Measurements from ENCODE around the gene RDH5. TPM values are rescaled to one million over a fixed set of nuclear protein-coding genes. Genes with fewer than 3 reads are reported as not detected.

Gene RDH5
- total RNA-seq, 2 experiments from 2014 or later: 2.1 to 2.6 TPM

- Mint-ChIP-seq H3K4me3 (no peak overlapping the region), H3K36me3 (ENCODE audit: low read depth) (no peaks in the 10 kb centered on the region), H3K4me1 (ENCODE audit: low read depth) (peaks cover 7% of the 10 kb centered on the region), H3K27ac (no peak overlapping the region), H3K9me3 (no peaks in the 10 kb centered on the region), H3K27me3 (ENCODE audit: low read depth) (peaks cover 7% of the 10 kb centered on the region)
- intact Hi-C loops (cut with micrococcal nuclease): no loop called here
- no peak for DNase-seq
- CTCF ChIA-PET: interaction anchor here (0.8 kb wide), 2 partner anchors 30 to 288 kb away, joined by 3 to 4 read pairs; partner anchors contain the start of gene RAB5B
Measured at GRCh38 chr12:55686366-55687010, 33.7 kb upstream of the RDH5 start.

DNA sequence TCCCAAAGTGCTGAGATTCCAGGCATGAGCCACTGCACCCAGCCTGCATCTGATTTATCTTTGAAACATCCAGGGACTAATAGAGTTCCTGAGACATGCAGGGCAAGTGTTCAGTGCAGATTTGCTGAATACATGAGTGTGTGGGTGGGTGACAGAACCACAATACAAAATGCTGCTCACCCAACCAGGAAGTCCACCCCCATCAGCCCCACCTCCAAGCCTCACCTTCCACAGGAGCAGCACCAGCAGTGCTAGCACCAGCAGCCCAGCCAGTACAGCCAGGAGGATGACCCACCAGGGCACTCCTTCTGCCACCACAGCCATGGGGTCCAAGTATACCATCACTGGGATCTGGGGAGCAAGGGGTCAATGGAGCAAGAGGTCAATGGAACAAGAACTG lies 32.4 kb upstream of the RDH5 start:
- H3K27ac Mint-ChIP-seq: no peak overlapping the region
- peaks cover 4% of the 10 kb centered on the region for H3K27me3 Mint-ChIP-seq (ENCODE audit: low read depth)
- H3K4me3 Mint-ChIP-seq: no peak overlapping the region
- intact Hi-C loops (cut with micrococcal nuclease): no loop called here
- H3K36me3 Mint-ChIP-seq (ENCODE audit: low read depth): no peaks in the 10 kb centered on the region
- peaks cover 7% of the 10 kb centered on the region for H3K4me1 Mint-ChIP-seq (ENCODE audit: low read depth)
- DNase-seq: peak; percentile 28
- H3K9me3 Mint-ChIP-seq: no peaks in the 10 kb centered on the region
- CTCF ChIA-PET: no interaction called here

DNA sequence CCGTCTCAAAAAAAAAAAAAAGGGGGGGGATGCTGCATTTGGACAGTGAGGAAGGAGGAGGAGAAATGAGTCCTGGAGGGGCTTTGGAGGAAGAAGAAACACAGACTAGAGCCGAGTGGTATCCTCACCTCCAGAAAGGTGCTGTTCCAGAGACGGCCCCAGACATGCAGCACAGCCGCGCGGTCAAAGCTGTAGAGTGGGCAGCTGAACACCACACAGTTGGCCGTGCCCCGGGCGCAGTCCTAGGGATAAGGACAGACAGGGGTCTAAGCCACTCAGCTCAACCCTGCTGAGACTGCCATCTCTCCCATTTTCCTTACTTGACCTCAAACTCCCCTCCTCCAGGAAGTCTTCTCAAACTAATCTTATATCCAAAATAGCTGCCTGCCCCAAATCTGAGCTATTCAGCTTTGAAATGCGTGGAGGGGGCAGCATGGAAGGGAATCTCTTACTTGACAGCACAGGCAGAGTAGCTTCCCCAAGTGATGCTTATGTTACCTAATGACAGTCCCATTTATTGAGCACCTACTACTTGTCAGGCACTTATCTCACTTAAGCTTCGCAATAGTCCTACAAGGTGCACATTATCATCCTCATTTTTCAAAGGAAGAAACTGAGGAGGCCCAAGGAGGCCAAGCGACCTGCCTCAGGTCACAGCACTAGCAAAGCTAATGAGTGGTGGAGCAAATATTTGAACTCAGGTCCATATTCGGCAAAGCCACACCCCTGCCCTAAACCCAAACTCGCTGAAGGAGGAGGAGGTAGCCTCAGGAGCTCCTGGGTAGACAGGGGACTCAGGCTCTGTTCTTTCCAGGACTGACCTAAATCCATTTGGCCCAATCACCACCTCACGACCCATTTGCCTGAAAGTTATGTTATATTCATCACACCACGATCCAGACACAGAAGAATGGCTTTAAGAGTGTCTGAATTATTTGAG lies 31.2 kb upstream of the RDH5 start:
- Mint-ChIP-seq H3K4me1 (ENCODE audit: low read depth) (peaks cover 7% of the 10 kb centered on the region), H3K27me3 (ENCODE audit: low read depth) (peaks cover 2% of the 10 kb centered on the region), H3K9me3 (no peaks in the 10 kb centered on the region), H3K27ac (no peak overlapping the region), H3K36me3 (ENCODE audit: low read depth) (no peaks in the 10 kb centered on the region), H3K4me3 (no peak overlapping the region)
- CTCF ChIA-PET: no interaction called here
- intact Hi-C loops (cut with micrococcal nuclease): no loop called here
- DNase-seq: no peak

DNA sequence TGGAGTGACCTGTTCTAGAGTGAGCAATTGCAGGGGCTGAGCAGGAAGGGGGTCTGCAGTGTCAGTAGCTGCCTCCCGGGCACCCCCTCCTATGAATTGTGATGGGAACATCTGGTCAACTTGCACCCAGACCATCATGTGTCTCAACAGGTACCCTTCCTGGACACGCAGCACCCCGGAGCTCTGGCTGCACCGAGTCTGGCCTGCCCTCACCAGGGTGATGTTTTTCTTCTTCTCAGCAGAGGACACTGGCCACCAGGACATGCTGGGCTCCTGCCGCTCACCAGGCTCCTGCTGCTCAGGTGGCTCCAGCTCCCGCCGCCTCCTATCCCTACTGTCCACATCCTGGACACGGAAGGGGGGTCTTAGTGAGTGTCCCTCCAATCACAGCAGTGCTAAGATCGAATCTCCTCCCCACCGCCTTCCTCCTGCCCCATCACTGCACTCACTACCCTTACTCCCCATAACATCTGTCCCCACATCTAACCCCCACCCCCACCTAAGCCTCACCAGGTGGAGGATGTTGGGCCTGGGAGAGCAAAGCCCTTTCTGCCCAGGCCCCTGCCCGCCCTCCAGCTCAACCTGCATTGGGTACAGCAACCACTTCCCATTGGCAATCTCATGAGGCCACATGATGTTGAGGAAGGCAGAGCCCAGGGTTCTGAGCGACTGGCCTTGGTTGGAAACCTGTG lies 27.4 kb upstream of the RDH5 start:
- CTCF ChIA-PET: no interaction called here
- Mint-ChIP-seq H3K27me3 (ENCODE audit: low read depth) (no peaks in the 10 kb centered on the region), H3K27ac (no peak overlapping the region), H3K4me1 (ENCODE audit: low read depth) (peaks cover 2% of the 10 kb centered on the region), H3K36me3 (ENCODE audit: low read depth) (no peaks in the 10 kb centered on the region), H3K9me3 (no peaks in the 10 kb centered on the region), H3K4me3 (no peak overlapping the region)
- DNase-seq: no peak
- intact Hi-C loops (cut with micrococcal nuclease): no loop called here

GRCh38 chr12:55693323-55694187 lies 26.6 kb upstream of the RDH5 start:
- CTCF ChIA-PET: no interaction called here
- Mint-ChIP-seq H3K4me3 (no peak overlapping the region), H3K36me3 (ENCODE audit: low read depth) (no peaks in the 10 kb centered on the region), H3K4me1 (ENCODE audit: low read depth) (no peaks in the 10 kb centered on the region), H3K27me3 (ENCODE audit: low read depth) (no peaks in the 10 kb centered on the region), H3K9me3 (no peaks in the 10 kb centered on the region), H3K27ac (no peak overlapping the region)
- DNase-seq: no peak
- intact Hi-C loops (cut with micrococcal nuclease): no loop called here

DNA sequence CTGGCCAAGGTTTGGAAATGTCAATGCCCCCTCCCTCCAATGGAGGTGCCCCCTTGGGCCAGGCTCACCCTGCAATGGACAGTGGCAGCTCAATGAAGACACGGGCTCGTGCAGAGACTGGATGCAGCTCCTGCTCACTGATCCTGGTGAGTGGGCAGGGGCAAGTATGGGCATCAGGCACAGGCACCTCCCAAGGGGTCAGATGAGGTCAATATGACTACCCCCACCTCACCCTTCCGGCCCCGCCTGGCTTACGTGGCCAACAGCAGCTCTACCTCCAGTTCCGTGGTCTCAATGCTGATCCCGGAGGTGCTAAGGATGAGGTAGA lies 26.0 kb upstream of the RDH5 start:
- no peaks in the 10 kb centered on the region for H3K27me3 Mint-ChIP-seq (ENCODE audit: low read depth)
- CTCF ChIA-PET: no interaction called here

DNA sequence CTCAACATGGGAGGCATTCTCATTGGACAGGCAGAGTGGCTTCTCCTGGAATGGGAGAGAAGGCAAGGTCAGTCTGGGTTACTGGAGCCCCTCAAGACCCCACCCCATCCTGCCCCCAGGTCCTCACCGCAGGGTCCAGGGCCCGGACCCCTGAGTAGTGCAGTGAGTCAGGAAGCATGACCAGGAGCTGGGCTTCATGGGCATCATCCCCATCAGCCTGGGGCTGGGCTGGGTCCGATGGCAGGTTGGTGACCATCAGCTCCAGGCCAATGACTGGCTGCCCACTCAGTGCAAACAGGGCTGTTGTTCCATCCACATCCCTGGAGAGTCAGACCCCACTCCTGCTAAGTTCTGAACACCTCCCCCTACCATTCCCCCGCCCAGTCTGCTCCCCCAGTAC lies 25.5 kb upstream of the RDH5 start:
- CTCF ChIA-PET: no interaction called here
- Mint-ChIP-seq H3K4me3 (no peak overlapping the region), H3K36me3 (ENCODE audit: low read depth) (no peaks in the 10 kb centered on the region), H3K9me3 (no peaks in the 10 kb centered on the region), H3K27ac (no peak overlapping the region), H3K27me3 (ENCODE audit: low read depth) (no peaks in the 10 kb centered on the region), H3K4me1 (ENCODE audit: low read depth) (no peaks in the 10 kb centered on the region)
- DNase-seq: no peak
- intact Hi-C loops (cut with micrococcal nuclease): no loop called here

More for the DNA sequence above, 26.0 kb upstream of the RDH5 start:
- Mint-ChIP-seq H3K27ac (no peak overlapping the region), H3K4me1 (ENCODE audit: low read depth) (no peaks in the 10 kb centered on the region), H3K4me3 (no peak overlapping the region), H3K36me3 (ENCODE audit: low read depth) (no peaks in the 10 kb centered on the region), H3K9me3 (no peaks in the 10 kb centered on the region)
- DNase-seq: no peak
- intact Hi-C loops (cut with micrococcal nuclease): no loop called here

DNA sequence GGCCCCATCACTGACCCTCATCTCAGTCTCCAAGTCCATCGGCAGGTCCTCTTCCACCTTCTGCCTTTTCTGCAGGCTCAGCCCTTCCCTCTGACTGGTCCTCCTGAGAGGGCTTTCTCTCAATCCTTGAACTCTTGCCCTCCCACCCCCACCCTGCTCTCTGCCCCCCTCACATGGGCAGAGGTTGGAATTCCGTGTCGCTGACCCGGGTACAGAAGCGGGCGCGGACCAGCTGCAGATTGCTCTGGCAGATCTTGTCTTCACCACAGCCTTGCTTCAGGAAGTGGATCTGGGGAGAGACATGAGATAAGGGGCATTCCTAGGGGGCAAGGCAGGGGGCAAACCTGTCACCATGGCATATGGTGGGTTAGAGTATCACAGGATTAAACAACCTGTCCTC lies 24.8 kb upstream of the RDH5 start:
- Mint-ChIP-seq H3K36me3 (ENCODE audit: low read depth) (no peaks in the 10 kb centered on the region), H3K9me3 (no peaks in the 10 kb centered on the region), H3K4me3 (no peak overlapping the region), H3K27ac (no peak overlapping the region), H3K4me1 (ENCODE audit: low read depth) (no peaks in the 10 kb centered on the region), H3K27me3 (ENCODE audit: low read depth) (no peaks in the 10 kb centered on the region)
- DNase-seq: no peak
- intact Hi-C loops (cut with micrococcal nuclease): no loop called here
- CTCF ChIA-PET: interaction anchor here (0.6 kb wide), 1 partner anchor 14 kb away, joined by 4 read pairs; a partner anchor contains a TSS

DNA sequence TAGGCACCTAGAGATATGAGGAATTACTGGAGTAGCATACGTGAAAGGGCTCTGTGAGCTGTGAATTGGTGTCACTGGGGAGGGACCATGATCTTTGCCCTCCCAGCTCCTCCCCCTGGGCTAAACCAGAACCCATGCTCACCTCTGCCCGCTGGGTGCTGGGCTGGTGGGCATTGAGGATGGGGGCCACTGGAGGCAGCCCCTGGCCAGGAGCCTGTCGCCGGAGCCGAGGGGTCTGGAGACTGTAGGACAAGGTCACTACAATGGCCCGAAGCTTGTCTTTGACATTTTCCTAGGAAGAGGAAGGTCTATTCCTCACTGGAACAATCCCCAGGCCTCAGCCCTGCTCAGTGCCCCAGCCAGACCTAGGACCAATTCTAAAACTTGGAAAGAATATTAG lies 24.1 kb upstream of the RDH5 start:
- H3K4me1 Mint-ChIP-seq (ENCODE audit: low read depth): no peaks in the 10 kb centered on the region
- no peaks in the 10 kb centered on the region for H3K36me3 Mint-ChIP-seq (ENCODE audit: low read depth)
- DNase-seq: no peak
- no peak overlapping the region for H3K4me3 Mint-ChIP-seq
- no peaks in the 10 kb centered on the region for H3K27me3 Mint-ChIP-seq (ENCODE audit: low read depth)
- CTCF ChIA-PET: interaction anchor here (0.6 to 1.2 kb wide), 3 partner anchors 15 to 40 kb away, joined by 3 to 4 read pairs (median 4); a partner anchor contains a TSS
- H3K9me3 Mint-ChIP-seq: no peaks in the 10 kb centered on the region
- H3K27ac Mint-ChIP-seq: no peak overlapping the region
- intact Hi-C loops (cut with micrococcal nuclease): no loop called here

- no peaks in the 10 kb centered on the region for H3K9me3 Mint-ChIP-seq
Measured at GRCh38 chr12:55696796-55697462, 23.3 kb upstream of the RDH5 start.

GRCh38 chr12:55697686-55698085 lies 22.5 kb upstream of the RDH5 start:
- intact Hi-C loops (cut with micrococcal nuclease): no loop called here
- no peaks in the 10 kb centered on the region for H3K36me3 Mint-ChIP-seq (ENCODE audit: low read depth)
- no peaks in the 10 kb centered on the region for H3K9me3 Mint-ChIP-seq
- H3K4me1 Mint-ChIP-seq (ENCODE audit: low read depth): no peaks in the 10 kb centered on the region
- no peak overlapping the region for H3K4me3 Mint-ChIP-seq
- H3K27me3 Mint-ChIP-seq (ENCODE audit: low read depth): no peaks in the 10 kb centered on the region
- CTCF ChIA-PET: no interaction called here
- DNase-seq: no peak
- no peak overlapping the region for H3K27ac Mint-ChIP-seq

More at GRCh38 chr12:55696796-55697462, 23.3 kb upstream of the RDH5 start:
- H3K27ac Mint-ChIP-seq: no peak overlapping the region
- CTCF ChIA-PET: interaction anchor here (0.5 to 1.2 kb wide), 3 partner anchors 16 to 88 kb away, joined by 3 to 4 read pairs (median 4); no protein-coding TSS in a partner anchor
- intact Hi-C loops (cut with micrococcal nuclease): no loop called here
- no peaks in the 10 kb centered on the region for H3K4me1 Mint-ChIP-seq (ENCODE audit: low read depth)
- no peak overlapping the region for H3K4me3 Mint-ChIP-seq
- no peaks in the 10 kb centered on the region for H3K36me3 Mint-ChIP-seq (ENCODE audit: low read depth)
- no peak for DNase-seq
- no peaks in the 10 kb centered on the region for H3K27me3 Mint-ChIP-seq (ENCODE audit: low read depth)

All from activated naive CD4-positive, alpha-beta T cell treated with anti-CD3 and anti-CD28 coated beads for 36 hours (primary cell).